Stomach smooth muscle (tissue), 2 donors: ENCODE measurements around the gene PTPRN.
A peak's percentile ranks its signal among the peaks of the same experiment; 100 is the strongest.
"Not testable (repeated sequence)": the region's sequence is repeated elsewhere in the genome, so short reads cannot be mapped to it uniquely, and the experiment has no call there.

Experiments used
- H3K27ac ChIP-seq: one replicate; pipeline ENCODE4 v1.7.0; 2013; ENCODE audit warnings: mild to moderate bottlenecking, low read length, inconsistent platforms
- H3K27me3 ChIP-seq, 2 donors: one replicate each; pipeline ENCODE4 v1.7.0; 2013; ENCODE audit warnings: low read length in 2 of 2; ENCODE audit not compliant: insufficient read depth in 2 of 2, control insufficient read depth in 1 of 2
- H3K36me3 ChIP-seq, 2 donors: one replicate each; pipeline ENCODE4 v1.7.0; 2013; ENCODE audit warnings: low read length in 2 of 2; ENCODE audit not compliant: control insufficient read depth in 2 of 2, insufficient read depth in 2 of 2
- H3K4me1 ChIP-seq: one replicate; pipeline ENCODE4 v1.7.0; 2013; ENCODE audit warnings: low read length; ENCODE audit not compliant: control insufficient read depth, insufficient read depth
- H3K4me3 ChIP-seq, 2 donors: one replicate each; pipeline ENCODE4 v1.7.0; 2013; ENCODE audit warnings: low read length in 2 of 2
- H3K9ac ChIP-seq, 2 donors: one replicate each; pipeline ENCODE4 v1.7.0; 2013; ENCODE audit warnings: low read length in 2 of 2, mild to moderate bottlenecking in 1 of 2
- H3K9me3 ChIP-seq, 2 donors: one replicate each; pipeline ENCODE4 v1.7.0; 2013; ENCODE audit warnings: low read length in 2 of 2; ENCODE audit not compliant: control insufficient read depth in 2 of 2
- donor health status: healthy.
- donor health status: Pancreatic carcinoma.

The PTPRN gene

DNA sequence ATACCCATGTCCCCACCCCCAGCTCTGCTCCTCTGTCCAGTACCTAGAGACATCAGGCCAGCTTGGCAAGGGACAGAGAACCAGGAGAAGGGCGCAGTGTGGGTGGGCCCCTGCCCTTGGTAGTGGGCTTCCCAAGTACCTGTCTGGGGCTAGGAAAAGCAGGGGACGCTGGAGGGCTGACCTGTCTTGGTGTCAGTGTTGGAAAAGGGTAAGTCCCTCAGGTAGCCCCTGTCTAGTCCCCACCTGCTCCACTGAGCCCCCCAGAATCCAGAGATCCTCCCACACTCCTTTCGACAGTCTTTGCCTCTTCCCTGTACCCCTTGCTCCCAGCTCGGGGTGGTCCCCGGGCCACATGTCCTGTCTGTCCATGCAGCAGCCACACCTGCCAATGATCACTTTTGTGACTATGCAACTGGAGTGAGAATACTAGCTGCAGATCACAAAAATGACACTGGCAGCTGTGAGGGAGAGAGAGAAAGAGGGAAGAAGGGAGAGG is 15.4 kb downstream of the PTPRN start:
- H3K27me3 ChIP-seq = no peaks in the 10 kb centered on the region
- H3K4me1 ChIP-seq = peaks cover 28% of the 10 kb centered on the region
- H3K4me3 ChIP-seq = peak overlapping the region; percentile 67 to 77
- H3K9ac ChIP-seq = peak overlapping the region; percentile 79 to 89
- H3K9me3 ChIP-seq = no peaks in the 10 kb centered on the region
- H3K36me3 ChIP-seq = no peaks in the 10 kb centered on the region
- peak overlapping the region; percentile 78 for H3K27ac ChIP-seq

DNA sequence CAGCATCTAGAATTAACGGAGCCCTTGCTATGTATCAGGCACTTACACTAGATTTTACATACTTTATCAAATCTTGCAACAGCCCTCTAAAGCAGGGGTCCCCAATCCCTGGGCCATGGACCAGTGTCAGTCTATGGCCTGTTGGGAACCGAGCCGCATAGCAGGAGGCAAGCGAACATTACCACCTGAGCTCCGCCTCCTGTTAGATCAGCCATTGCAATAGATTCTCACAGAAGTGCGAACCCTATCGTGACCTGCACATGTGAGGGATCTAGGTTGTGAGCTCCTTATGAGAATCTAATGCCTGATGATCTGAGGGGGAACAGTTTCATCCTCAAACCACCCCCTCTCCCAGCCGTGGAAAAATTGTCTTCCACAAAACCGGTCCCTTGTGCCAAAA is 16.6 kb downstream of the PTPRN start:
- Histone ChIP-seq H3K27ac (no peak overlapping the region), H3K4me3 (no peak overlapping the region), H3K4me1 (peaks cover 25% of the 10 kb centered on the region), H3K9me3 (no peaks in the 10 kb centered on the region), H3K9ac (no peak overlapping the region), H3K27me3 (no peaks in the 10 kb centered on the region), H3K36me3 (no peaks in the 10 kb centered on the region)

DNA sequence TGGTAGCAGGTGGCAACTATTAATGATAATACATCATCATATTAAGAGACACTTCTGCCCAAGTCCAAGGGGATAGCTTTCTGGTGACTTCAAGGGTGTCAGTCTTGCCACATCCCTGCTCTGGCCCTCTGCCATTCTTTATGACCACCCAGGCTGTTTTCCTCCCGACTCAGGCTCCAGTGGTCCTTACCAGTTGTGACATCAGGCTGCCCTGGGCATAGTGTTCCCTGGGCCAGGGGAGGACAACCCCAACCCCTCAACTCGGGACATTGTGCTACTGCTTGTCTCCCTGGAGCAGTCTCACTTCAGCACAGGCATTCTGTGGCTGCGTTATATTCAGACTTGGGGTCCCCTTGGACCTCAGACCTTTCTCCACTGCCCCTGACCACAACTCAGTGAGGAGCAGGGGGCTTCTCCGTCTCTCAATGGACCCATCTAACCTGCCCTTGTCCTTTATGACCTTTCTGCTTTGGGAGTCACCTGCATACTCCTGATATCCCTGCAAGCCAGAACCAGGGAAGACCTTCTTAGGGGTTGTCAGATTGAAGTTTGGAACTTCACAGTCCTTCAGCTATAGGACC is 17.2 kb downstream of the PTPRN start:
- Histone ChIP-seq H3K27ac (no peak overlapping the region), H3K9ac (no peak overlapping the region), H3K9me3 (no peaks in the 10 kb centered on the region), H3K4me1 (peaks cover 25% of the 10 kb centered on the region), H3K36me3 (no peaks in the 10 kb centered on the region), H3K4me3 (no peak overlapping the region), H3K27me3 (no peaks in the 10 kb centered on the region)

DNA sequence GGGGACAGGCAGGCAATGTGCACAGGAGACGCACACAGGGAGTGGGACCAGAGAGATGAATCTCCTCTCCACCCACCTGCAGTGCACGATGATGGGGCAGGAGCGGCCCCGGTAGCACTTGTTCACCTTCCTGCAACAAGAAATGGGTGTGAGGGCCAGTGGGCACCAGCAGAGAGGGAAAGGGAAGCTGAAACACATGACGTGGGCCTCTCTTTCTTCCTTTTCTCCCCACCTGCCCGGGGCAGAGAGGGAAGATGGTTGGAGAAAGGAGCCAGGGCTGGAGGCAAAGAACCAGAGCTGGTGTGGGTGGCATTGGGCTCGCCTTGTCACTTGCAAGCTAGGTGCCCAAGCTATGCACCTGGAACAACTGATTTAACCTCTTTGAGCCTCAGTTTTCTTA is 17.8 kb downstream of the PTPRN start:
- H3K27ac ChIP-seq = no peak overlapping the region
- H3K27me3 ChIP-seq = no peaks in the 10 kb centered on the region
- H3K36me3 ChIP-seq = peaks cover 0 to 2% of the 10 kb centered on the region in 2 donors
- no peak overlapping the region for H3K9ac ChIP-seq
- no peaks in the 10 kb centered on the region for H3K9me3 ChIP-seq
- peaks cover 27% of the 10 kb centered on the region for H3K4me1 ChIP-seq
- no peak overlapping the region for H3K4me3 ChIP-seq

DNA sequence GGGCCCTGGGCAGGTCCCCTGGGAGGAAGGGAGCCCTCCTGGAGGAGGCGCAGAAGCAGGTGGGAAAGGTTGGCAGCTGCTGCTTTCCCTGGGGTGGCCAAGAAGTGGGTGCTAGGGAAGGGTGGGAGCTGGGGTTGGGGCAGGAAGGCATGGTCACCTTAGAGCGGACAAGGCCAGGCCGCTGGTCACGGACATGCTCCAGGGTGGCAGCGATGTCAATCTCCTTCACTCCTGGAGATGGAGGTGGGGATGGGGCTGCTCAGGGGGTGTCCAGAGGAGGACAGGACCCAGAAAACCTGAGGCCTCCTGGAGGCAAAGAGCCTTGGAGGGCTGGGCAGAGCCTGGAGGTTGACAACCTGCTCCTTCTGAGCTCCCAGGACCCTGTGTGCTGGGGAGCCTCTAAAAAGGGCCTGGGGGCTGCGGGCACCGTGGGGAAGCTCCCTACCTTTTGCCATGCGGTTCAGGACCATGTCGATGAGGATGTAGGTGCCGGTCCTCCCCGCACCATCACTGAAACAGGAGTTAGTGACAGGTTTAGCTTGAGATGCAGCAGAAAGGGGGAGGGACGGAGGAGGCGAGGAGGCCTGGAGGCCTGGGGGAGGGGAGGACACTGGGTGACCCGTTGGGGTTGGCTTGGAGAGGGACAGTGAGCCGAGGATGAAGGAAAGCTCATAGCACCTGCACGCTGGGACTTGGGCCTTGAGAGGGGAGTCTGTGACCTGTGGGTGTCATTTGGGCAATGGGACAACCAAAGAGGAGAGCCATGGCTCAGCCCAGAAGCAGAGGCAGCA is 18.6 kb downstream of the PTPRN start:
- H3K9ac ChIP-seq = no peak overlapping the region
- no peak overlapping the region for H3K4me3 ChIP-seq
- no peaks in the 10 kb centered on the region for H3K27me3 ChIP-seq
- peak overlapping the region; percentile 66 for H3K27ac ChIP-seq
- H3K4me1 ChIP-seq = peaks cover 27% of the 10 kb centered on the region
- H3K9me3 ChIP-seq = no peaks in the 10 kb centered on the region
- H3K36me3 ChIP-seq = peaks cover 0 to 4% of the 10 kb centered on the region in 2 donors

DNA sequence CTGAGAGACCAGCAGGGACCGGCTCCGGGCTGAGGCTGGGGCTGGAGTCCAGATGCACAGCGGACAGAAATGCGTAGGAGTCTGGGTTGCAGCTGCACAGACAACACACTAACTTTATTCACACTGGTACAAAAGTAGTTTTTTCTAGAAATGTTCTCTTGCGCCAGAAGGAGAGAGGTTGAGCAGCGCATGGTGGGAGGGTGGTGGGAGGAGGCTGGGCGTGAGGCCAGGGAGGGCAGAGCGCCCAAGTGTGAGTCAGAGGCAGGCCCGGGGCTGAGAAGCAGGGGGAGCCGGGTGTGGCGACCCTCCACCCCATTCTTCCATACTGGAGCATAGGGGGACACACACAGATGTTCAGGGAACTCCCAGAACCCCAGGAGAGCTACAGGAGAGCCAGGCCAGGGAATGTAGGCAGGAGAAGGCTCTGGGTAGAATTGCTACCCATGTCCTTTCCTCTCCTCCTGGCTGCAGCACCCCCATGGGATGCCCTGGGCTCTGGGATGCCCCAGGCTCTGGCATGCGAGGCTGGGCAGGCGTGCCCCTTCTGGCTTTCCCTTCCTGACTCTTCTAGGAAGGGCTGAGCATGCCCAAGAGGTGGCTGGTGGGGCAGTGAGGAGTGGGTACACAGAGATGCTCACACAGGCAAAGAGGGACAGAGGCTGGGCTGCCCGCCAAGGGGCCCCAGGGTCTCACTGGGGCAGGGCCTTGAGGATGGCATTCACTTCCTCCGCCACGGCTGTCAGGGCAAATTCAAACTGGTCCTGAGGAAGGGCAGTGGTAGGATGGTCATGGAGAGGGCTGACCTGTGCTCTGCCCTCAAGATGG is 19.5 kb downstream of the PTPRN start:
- H3K27ac ChIP-seq = peak overlapping the region; percentile 66
- H3K9me3 ChIP-seq = no peaks in the 10 kb centered on the region
- peaks cover 6% of the 10 kb centered on the region in 2 donors for H3K36me3 ChIP-seq
- no peaks in the 10 kb centered on the region for H3K27me3 ChIP-seq
- H3K9ac ChIP-seq = peak overlapping the region in 1 of 2 donors; percentile 28
- H3K4me3 ChIP-seq = no peak overlapping the region
- H3K4me1 ChIP-seq = peaks cover 28% of the 10 kb centered on the region

DNA sequence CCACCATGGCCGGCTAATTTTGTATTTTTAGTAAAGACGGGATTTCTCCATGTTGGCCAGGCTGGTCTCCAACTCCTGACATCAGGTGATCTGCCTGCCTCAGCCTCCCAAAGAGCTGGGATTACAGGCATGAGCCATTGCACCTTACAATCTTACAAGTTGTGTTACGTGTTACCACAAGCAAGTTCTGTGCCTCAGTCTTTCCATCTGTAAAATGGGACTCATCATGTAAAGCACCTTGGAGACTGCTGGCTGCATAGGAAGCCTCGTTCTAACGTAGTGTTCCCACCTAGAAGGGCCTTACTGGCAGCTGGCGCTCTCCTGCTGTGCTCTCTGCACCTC is 20.0 kb downstream of the PTPRN start:
- no peaks in the 10 kb centered on the region for H3K27me3 ChIP-seq

DNA sequence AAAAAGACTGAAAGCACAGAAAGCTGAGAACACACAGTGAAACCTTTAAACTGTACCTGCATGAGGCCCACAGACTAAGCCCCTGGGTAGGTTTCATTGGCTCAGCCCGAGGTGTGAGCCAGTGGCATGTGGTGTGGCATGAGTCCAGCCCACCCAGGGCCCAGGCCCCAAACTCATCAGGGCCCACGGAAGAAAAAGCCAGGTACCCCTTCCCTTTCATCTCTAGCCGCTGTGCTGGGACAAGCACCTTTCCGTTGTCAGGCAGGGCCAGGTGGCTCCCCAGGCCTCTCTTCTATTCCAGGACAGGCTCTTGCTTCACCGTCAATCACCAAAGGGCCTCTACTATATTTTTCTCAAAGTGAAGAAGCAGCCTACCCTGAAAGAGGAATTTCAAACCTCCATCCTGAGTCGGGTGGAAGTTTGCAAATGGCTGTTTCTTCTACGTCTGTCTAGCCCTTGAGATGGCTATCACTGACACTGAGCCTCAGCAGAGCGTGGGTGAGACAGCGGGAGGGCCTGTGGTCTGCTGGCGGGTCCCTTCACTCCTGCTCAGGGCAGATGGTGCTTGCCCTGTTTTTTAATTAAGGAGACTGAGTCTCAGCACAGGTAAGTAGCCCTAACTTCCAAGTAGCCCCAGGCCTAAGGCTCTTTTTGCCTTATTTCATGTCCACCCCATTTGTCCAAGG is 21.5 kb downstream of the PTPRN start:
- Histone ChIP-seq H3K9me3 (no peaks in the 10 kb centered on the region), H3K4me3 (no peak overlapping the region), H3K27ac (no peak overlapping the region), H3K27me3 (no peaks in the 10 kb centered on the region), H3K36me3 (peaks cover 25 to 26% of the 10 kb centered on the region in 2 donors), H3K9ac (no peak overlapping the region), H3K4me1 (peaks cover 23% of the 10 kb centered on the region)

More for the DNA sequence above, 20.0 kb downstream of the PTPRN start:
- Histone ChIP-seq H3K4me3 (no peak overlapping the region), H3K4me1 (peaks cover 27% of the 10 kb centered on the region), H3K9me3 (no peaks in the 10 kb centered on the region), H3K9ac (no peak overlapping the region), H3K36me3 (peaks cover 12% of the 10 kb centered on the region in 2 donors), H3K27ac (peak overlapping the region; percentile 66)

DNA sequence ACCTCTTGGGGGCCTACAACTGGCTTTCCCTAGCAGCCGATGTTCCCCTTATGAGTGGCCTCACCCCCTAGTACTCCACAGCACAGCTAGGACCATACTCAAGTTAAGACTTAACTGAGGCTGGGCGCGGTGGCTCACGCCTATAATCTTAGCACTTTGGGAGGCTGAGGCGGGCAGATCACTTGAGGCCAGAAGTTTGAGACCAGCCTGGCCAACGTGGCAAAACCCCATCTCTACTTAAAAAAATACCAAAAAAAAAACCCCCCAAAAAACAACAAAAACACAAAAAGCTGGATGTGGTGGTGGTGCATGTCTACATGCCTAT is 22.1 kb downstream of the PTPRN start:
- H3K36me3 ChIP-seq = peaks cover 31 to 32% of the 10 kb centered on the region in 2 donors
- H3K9me3 ChIP-seq, H3K9ac ChIP-seq, H3K27ac ChIP-seq, H3K4me3 ChIP-seq, H3K27me3 ChIP-seq: not testable (repeated sequence)
- H3K4me1 ChIP-seq = peaks cover 24% of the 10 kb centered on the region

DNA sequence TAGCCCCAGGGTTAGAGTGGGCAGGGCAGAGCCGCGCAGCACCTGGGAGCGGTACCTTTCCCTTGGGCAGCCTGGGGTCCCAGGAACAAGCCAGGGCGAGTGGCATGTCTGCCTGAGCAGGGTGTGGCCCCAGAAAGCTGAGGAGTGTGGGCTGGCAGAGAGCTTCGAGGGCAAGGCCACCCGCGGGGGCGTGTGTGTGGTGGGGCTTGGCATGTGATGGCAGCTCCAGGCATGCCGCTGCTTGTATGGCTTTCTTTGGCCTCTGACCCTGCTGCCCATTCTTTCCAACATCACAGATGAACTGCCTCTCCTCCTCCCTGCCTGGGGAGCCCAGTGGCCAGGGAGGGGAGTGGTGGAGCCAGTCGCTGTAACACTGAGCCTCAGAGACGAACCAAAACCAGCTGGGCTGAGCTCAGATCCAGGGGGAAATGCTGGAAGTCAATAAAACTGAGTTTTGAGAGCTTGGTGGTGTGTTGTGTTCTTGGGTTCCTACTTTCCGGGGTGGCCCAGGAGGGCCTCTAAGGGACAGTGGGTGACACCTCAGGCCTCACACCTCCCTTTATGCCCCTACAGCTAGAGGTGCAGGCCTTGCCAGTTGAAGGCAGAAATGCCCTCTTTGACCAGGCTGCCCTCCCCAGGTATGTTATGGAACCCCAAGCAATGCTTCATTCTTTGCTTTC is 22.6 kb downstream of the PTPRN start:
- Histone ChIP-seq H3K9me3 (no peaks in the 10 kb centered on the region), H3K4me1 (peaks cover 29% of the 10 kb centered on the region), H3K9ac (no peak overlapping the region), H3K27ac (no peak overlapping the region), H3K4me3 (no peak overlapping the region), H3K36me3 (peaks cover 36 to 37% of the 10 kb centered on the region in 2 donors), H3K27me3 (no peaks in the 10 kb centered on the region)
